ENCODE results near the gene TUFT1.

- TF ChIP-seq, protein P1, sequence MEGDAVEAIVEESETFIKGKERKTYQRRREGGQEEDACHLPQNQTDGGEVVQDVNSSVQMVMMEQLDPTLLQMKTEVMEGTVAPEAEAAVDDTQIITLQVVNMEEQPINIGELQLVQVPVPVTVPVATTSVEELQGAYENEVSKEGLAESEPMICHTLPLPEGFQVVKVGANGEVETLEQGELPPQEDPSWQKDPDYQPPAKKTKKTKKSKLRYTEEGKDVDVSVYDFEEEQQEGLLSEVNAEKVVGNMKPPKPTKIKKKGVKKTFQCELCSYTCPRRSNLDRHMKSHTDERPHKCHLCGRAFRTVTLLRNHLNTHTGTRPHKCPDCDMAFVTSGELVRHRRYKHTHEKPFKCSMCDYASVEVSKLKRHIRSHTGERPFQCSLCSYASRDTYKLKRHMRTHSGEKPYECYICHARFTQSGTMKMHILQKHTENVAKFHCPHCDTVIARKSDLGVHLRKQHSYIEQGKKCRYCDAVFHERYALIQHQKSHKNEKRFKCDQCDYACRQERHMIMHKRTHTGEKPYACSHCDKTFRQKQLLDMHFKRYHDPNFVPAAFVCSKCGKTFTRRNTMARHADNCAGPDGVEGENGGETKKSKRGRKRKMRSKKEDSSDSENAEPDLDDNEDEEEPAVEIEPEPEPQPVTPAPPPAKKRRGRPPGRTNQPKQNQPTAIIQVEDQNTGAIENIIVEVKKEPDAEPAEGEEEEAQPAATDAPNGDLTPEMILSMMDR (IDR thresholded peaks at IDR 0.05), result no peak
- no peak for TF ChIP-seq POLR2A (IDR thresholded peaks at IDR 0.05)
These were observed 7.8 kb downstream of the TUFT1 start for GRCh38 chr1:151547900-151548230.
